Right ventricle myocardium inferior (tissue), 1 donor: ENCODE measurements around the gene ACTR5. TPM values are rescaled to one million over a fixed set of nuclear protein-coding genes. Genes with fewer than 3 reads are reported as not detected.

Experiments used
- ATAC-seq: fragments of 200-7000 bp; cut with Tn5 transposase; one replicate; pipeline ENCODE4 v1.9.1; 2020; ENCODE audit warnings: mild to moderate bottlenecking, moderate library complexity
- DNase-seq: peaks from one replicate; pipeline ENCODE4 v3.0.0; 2021; ENCODE audit errors: missing footprints
- intact Hi-C: fragments of 100-400 bp; cut with DNase I; formaldehyde crosslinking; loops from one replicate; pipeline ENCODE4 v1.11.0; 2022
- long read RNA-seq: library from polyadenylated mRNA; unstranded; transcript quantifications from one replicate; pipeline ENCODE4 v2.0.0, GENCODE V29; 2021
- total RNA-seq: library from RNA; stranded (reverse); fragmentation: NEBNext Ultra II Directional; extraction: Animal tissue kit (Norgen Biotek cat#: 25700); gene quantifications from one replicate; pipeline ENCODE4 v1.2.1, GENCODE V29; 2021
- donor health status: DM: no; HTN: yes; CAD: no; lungs with severe emphysema.

Gene ACTR5
- total RNA-seq: 2.6 TPM
- long read RNA-seq, partial matches to known transcripts: 0 of 3 reads
- long read RNA-seq, other reads (novel, unspliced or antisense): 1 of 3 reads

GRCh38 chr20:38748097-38748860, at the start of gene ACTR5:
TSS of gene ACTR5 (plus strand) at chr20:38748460. CDS start at chr20:38748479, 19 bp downstream.
- peak; percentile 97 for DNase-seq
- intact Hi-C loops: no loop called here

GRCh38 chr20:38698541-38698940, 49.7 kb upstream of the ACTR5 start:
- ATAC-seq: no peak
- intact Hi-C loops: no loop called here
- no peak for DNase-seq

More at GRCh38 chr20:38748097-38748860, at the start of gene ACTR5:
- ATAC-seq: peak; percentile 99

- ATAC-seq: no peak
- DNase-seq: no peak
- intact Hi-C loops: no loop called here
Measured at GRCh38 chr20:38700141-38700540, 48.1 kb upstream of the ACTR5 start.

GRCh38 chr20:38700926-38701325, 47.3 kb upstream of the ACTR5 start:
- DNase-seq (no peak), ATAC-seq (no peak)

DNA sequence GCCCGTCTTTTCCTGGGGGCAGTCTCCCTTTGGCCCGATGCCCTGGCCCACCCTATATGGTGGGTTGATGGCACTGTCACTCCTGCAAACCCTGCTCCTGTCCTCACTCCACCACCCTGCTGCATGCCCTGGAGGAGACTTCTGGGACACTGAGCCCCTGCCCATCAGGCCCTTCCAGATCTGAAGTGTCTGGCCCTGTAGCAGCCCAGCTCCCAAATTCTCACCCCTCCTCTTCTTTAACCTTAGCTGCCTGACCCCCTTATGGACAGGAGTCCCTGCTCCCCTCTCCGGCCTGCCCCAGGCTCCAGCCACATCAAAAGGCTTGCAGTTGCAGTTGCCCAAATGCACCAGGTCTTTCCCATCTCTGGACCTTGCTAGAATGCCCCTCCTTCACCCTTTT, 44.7 kb upstream of the ACTR5 start:
- DNase-seq (no peak), ATAC-seq (no peak)

More at GRCh38 chr20:38700926-38701325, 47.3 kb upstream of the ACTR5 start:
- intact Hi-C loops: no loop called here

GRCh38 chr20:38704136-38704535, 44.1 kb upstream of the ACTR5 start:
- ATAC-seq (no peak), DNase-seq (no peak)
- intact Hi-C loops: no loop called here

More for the DNA sequence above, 44.7 kb upstream of the ACTR5 start:
- intact Hi-C loops: no loop called here

DNA sequence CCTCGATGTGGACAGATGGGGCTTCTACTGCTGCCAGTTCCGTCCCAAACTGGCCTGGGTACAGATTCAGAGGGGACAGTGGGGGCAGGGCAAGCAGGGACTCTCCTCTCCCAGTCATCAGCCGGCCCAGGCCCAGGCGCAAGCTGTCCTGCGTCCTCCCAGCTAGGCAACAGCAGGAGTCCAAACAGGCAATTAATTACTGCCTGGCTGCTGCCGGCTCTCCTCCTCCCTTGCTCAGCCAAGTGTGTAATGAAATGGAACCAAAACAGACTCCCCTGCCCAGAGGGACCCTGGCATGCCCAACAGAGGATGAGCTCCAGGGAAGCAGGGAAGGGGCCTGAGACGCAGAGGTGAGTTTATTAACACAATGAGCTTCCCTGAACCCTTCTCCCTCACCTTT, 41.8 kb upstream of the ACTR5 start:
- intact Hi-C loops: no loop called here
- DNase-seq: no peak
- ATAC-seq: no peak

- intact Hi-C loops: no loop called here
- no peak for DNase-seq
Measured at GRCh38 chr20:38714308-38714707, 34.0 kb upstream of the ACTR5 start.

DNA sequence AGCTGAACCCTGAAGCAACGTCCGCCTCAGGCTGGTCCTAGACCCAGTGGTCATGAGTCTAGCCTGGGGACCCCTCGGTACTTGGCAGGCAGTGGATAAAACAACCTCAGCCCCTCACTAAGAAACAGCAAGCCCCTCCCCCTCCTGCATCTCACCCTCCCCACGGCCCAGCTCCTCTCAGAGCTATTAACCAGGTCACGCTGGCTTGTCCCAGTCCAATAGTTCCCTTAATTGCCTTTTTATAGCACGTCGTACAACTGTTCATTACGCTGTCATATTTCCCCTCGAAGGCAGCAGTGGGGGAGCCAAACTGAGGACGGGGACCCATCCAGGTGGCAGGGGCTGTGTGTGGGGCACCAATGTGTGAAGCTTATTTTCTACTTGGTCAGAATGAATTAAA, 32.6 kb upstream of the ACTR5 start:
- intact Hi-C loops: no loop called here
- DNase-seq (no peak), ATAC-seq (no peak)

More at GRCh38 chr20:38714308-38714707, 34.0 kb upstream of the ACTR5 start:
- no peak for ATAC-seq

- DNase-seq (no peak), ATAC-seq (no peak)
- intact Hi-C loops: no loop called here
Measured at GRCh38 chr20:38722683-38723016, 25.6 kb upstream of the ACTR5 start.

DNA sequence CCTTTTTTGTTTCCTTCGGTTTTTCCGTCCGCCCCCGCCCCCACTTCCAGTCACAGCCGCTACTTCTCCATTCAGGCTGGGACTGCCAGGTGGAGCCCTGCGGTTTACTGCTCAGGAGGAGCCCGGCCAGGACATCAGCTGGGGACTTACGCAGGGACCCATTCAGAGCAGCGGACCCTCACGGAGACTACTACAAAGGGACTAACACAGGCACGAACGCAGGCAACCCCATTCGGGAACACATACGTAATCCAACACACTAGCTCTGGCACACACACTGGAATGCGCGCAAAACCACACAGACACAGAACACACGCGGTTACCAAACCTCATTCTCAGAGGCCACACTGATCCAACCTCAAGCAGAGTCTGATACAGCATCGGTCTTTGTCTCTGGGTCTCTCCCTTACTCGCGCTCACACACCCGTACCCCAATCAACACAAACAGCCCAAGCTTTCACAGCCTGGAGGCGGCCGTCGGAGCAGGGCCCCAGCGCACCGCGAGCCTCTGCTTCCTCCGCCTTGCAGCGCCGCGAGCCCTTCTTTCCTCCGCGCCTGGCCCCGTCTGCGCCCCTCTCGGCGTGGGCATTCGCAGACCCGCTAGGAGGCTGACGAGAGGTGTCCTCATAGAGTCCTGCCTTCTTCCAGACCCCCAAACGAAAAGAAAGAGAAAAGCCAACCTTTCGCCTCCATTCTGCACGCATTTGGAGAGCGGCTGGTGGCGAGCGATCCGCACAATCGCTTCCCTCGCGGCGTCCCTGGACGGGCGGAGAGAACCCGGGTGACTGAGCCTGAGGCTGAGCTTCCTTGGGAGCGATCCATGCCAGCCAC, 25.0 kb upstream of the ACTR5 start:
- ATAC-seq (no peak), DNase-seq (no peak)
- intact Hi-C loops: no loop called here

DNA sequence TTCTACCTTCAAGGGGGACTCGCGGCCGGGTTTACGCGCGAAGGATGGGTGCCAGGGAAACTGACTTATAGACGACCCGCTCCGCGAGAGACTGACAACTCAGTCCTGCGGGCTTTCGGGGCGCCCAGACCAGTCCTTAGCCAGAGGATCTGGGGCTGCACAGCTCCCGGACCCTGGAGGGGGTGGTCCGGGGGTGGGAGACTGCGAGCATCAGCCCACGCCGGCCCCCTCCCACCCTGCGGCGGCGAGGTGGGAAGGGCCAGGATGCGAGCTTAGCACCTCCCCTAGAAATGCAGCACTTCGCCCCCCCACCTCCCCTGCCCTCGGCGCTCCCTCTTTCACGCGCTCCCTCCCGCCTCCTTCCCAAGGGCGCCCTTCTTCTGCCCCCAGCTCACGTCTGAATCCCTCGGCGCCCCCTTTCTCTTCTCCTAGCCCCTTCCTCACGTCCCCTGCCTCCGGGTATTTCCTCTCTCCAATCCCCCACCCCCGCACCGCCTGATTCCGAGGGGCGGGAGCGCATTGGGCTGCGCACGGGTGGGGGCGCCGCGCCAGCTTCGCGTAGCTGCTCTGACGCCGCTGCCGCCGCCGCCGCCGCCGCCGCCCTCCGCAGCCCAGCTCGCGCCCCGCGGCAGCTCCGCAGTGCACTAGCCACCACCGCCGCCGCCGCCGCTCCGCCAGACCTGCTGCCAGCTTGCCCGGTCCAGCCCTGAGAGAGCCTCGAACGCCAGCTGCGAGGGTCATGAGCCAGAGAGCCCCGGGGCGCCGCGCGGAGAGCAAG, 24.2 kb upstream of the ACTR5 start, which contains the start of gene SLC32A1:
Gene SLC32A1, plus strand, starts transcription at position 639 of the 778 bp plus-strand sequence. CDS start 239 bp downstream, outside the sequence.
- intact Hi-C loops: no loop called here
- DNase-seq (no peak), ATAC-seq (no peak)

- intact Hi-C loops: no loop called here
- DNase-seq (no peak), ATAC-seq (no peak)
Measured at GRCh38 chr20:38724626-38725147, 23.6 kb upstream of the ACTR5 start.

GRCh38 chr20:38725148-38725901, 22.9 kb upstream of the ACTR5 start:
- DNase-seq (no peak), ATAC-seq (no peak)
- intact Hi-C loops: no loop called here

DNA sequence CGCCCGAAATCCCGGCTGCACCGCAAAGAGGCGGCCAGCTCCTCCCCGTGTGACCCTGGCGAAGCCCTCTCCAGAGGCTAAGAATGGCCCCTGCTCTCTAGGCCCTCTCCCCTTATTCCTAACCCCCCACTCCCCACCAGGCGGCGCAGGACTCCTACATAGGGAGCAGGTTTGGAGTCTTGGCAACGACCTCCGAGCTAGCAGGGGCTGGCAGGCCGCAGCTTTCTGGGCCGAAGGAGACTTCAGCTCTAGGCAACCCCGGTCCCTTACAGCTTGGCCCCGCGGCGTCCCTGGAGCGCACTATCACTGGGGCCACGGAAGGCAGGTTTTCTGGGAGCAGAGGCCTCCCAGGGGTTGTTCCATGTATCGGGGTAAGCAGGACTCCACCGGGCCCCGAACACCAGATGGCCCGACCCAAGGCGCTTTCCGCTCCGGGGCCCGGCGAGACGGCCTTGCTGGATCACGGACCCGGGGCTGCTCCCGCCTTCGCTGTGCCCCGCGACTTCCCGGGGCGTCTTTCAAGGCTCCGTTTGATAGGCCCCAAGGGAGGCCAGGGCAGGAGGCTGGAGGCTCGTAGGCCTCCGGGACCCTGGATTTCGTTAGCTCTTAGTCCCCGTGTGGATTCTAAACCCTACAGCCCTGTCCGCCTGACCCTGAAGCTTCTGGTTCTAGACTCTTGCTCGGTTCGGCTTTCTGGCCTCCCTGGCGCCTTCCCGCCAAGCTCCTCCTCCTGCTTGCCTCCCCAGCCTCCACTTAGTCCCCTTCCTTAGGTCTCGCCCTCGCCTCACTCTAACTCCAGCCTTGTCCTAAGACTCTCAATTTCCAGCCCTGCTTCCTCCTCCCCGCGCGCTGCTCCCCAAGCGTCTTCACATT, 22.1 kb upstream of the ACTR5 start:
- ATAC-seq (no peak), DNase-seq (no peak)

DNA sequence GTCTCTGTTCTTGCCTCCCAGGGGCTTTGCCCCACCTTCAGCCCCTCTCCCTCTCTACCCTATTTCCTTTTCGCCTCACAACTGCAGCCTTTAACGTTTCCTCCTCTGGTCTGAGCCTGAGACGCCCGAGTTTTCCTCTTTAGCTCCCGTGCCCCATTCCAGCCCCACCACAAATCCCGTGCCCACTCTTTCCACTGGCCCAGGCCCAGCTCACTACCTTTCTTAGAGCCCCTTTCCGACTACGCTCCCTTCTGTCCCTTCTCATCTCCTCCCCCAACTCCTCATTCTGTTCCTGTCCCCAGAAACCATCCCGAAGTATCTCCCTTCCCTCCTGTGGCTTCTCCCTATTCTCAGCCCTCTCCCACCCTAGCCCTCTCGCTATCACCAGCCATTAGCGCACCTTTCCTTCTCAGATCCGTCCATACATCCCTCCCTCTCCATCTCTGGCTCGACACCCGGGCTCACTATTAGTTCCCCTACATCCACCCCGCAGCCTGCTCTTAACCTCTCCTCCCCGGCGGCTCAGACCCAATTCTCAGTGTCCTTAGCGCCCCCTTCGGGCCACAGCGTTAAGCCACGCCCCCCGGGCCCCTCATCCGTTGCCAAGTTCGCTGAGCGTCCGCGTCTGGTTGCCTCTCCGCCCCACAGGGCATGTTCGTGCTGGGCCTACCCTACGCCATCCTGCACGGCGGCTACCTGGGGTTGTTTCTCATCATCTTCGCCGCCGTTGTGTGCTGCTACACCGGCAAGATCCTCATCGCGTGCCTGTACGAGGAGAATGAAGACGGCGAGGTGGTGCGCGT, 21.3 kb upstream of the ACTR5 start:
- no peak for ATAC-seq
- DNase-seq: no peak
- intact Hi-C loops: no loop called here

More for the DNA sequence above, 22.1 kb upstream of the ACTR5 start:
- intact Hi-C loops: no loop called here
